Ascending aorta (tissue), 2 donors: ENCODE data around the gene ARL4A. TPM values are rescaled to one million over a fixed set of nuclear protein-coding genes. Genes with fewer than 3 reads are reported as not detected.

Source experiments
- DNase-seq, 2 donors: peaks; one replicate each; pipeline ENCODE4 v3.0.0-alpha.2; 2019; ENCODE audit warnings: low spot score in 2 of 2
- H3K27ac ChIP-seq, 2 donors: fragments of 200-600 bp; sonication (generic); one replicate each; pipeline ENCODE4 v1.5.1; 2016 to 2017; ENCODE audit warnings: mild to moderate bottlenecking in 1 of 2
- H3K27me3 ChIP-seq: fragments of 200-600 bp; sonication (generic); one replicate; pipeline ENCODE4 v1.5.1; 2017
- H3K36me3 ChIP-seq, 2 donors: fragments of 200-600 bp; sonication (generic); one replicate each; pipeline ENCODE4 v1.5.1; 2016
- H3K4me1 ChIP-seq, 2 donors: fragments of 200-600 bp; sonication (generic); one replicate each; pipeline ENCODE4 v1.5.1; 2016 to 2017; ENCODE audit warnings: mild to moderate bottlenecking in 1 of 2
- H3K4me3 ChIP-seq, 2 donors: fragments of 200-600 bp; sonication (generic); one replicate each; pipeline ENCODE4 v1.5.1; 2016 to 2017; ENCODE audit warnings: mild to moderate bottlenecking in 1 of 2
- H3K9me3 ChIP-seq, 2 donors: fragments of 200-600 bp; sonication (generic); one replicate each; pipeline ENCODE4 v1.5.1; 2016
- intact Hi-C: fragments of 100-400 bp; cut with DNase I; formaldehyde crosslinking; loops from one replicate; pipeline ENCODE4 v1.15.1; 2023
- total RNA-seq: library from RNA; depleted of rRNA; stranded (reverse); fragments of >200 nt; gene quantifications from one replicate; pipeline ENCODE4 v1.1.0, GENCODE V29; 2016
- TF ChIP-seq, protein P1 (sequence below), 3 experiments: fragments of 200-600 bp in 2 of 3; fragments of 450-650 bp in 1 of 3; sonication (generic) in 2 of 3; IDR thresholded peaks; one replicate each; pipeline ENCODE4 v1.5.1; 2016 to 2019; ENCODE audit warnings: antibody characterized with exemption in 3 of 3, mild to moderate bottlenecking in 1 of 3, moderate library complexity in 1 of 3

Gene ARL4A
- total RNA-seq, 1 donor from 2014 or later, result 55.5 TPM

DNA sequence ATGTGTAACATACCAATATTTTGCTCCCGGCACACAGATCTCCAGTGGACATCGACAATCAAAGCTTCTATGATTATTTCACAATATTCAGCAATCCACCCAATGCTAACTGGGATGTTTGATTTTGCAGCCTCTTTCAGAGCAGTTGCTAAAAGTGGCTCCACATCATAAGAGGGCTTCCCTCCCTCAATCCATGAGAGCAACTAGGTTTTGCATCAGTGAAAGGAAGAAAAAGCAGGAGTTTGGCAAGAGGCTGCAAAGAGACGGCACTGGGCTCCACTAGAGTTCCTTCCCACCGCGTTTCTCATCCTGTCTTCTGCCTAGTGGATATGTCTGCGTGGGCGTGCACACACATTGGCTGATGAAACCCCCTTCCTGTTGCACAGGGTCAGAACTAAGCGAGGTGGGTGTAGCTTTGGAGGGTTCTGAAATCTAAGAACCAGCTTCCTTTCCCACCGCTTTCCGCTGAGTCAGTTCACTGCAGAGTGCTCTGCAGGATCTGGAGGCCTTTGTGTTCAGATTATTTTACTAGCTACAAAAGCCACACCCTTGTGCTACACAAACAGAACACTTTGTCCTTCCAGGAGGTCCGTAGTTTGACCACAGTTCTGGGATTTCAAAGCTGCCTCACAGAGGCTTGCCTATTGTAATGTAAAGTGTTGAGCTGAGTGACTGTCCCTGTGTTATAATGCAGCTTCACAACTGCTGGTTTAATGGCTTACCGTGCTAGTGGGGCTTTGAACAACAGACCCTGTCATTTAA, 28.1 kb downstream of the ARL4A start:
- intact Hi-C loops, result no loop called here
- Histone ChIP-seq H3K4me3 (peak overlapping the region in 1 of 2 donors; percentile 11), H3K36me3 (no peaks in the 10 kb centered on the region), H3K4me1 (peaks cover 7 to 15% of the 10 kb centered on the region in 2 donors), H3K27me3 (no peaks in the 10 kb centered on the region), H3K27ac (peak overlapping the region; percentile 38 to 62), H3K9me3 (no peaks in the 10 kb centered on the region)
- TF ChIP-seq, protein P1, sequence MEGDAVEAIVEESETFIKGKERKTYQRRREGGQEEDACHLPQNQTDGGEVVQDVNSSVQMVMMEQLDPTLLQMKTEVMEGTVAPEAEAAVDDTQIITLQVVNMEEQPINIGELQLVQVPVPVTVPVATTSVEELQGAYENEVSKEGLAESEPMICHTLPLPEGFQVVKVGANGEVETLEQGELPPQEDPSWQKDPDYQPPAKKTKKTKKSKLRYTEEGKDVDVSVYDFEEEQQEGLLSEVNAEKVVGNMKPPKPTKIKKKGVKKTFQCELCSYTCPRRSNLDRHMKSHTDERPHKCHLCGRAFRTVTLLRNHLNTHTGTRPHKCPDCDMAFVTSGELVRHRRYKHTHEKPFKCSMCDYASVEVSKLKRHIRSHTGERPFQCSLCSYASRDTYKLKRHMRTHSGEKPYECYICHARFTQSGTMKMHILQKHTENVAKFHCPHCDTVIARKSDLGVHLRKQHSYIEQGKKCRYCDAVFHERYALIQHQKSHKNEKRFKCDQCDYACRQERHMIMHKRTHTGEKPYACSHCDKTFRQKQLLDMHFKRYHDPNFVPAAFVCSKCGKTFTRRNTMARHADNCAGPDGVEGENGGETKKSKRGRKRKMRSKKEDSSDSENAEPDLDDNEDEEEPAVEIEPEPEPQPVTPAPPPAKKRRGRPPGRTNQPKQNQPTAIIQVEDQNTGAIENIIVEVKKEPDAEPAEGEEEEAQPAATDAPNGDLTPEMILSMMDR (IDR thresholded peaks at IDR 0.05), result no peak
- DNase-seq, result peak; percentile 18 to 83

DNA sequence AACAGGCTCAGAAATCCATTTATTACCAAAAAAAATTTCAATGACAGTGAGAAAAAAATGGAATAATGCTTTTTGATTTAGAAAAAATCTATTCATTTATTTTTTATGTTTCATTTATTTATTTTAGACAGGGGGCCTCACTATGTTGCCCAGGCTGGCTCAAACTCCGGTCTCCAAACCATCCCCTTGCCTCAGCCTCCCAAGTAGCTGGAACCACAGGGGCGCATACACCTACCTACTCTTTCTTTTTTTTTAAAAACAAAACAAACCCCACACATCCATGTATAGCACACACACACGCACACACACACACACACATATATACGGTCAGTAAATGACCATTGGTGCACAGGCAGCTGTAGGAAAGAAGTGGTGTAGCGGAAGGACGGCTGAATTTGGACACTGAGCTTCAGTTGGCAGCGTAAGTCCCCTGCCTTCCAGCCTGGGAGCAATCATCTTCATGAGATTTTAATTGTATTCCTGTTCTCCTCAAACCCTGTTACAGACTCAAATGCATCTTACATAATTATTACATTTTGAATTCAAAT, 28.8 kb downstream of the ARL4A start:
- no peak for DNase-seq
- H3K27me3 ChIP-seq, result no peaks in the 10 kb centered on the region
- intact Hi-C loops, result no loop called here
- TF ChIP-seq, protein P1 (IDR thresholded peaks at IDR 0.05), result no peak
- no peaks in the 10 kb centered on the region for H3K36me3 ChIP-seq
- H3K9me3 ChIP-seq, result no peaks in the 10 kb centered on the region
- H3K4me1 ChIP-seq, result peaks cover 7 to 15% of the 10 kb centered on the region in 2 donors
- H3K4me3 ChIP-seq, result no peak overlapping the region
- H3K27ac ChIP-seq, result peak overlapping the region; percentile 38 to 62

DNA sequence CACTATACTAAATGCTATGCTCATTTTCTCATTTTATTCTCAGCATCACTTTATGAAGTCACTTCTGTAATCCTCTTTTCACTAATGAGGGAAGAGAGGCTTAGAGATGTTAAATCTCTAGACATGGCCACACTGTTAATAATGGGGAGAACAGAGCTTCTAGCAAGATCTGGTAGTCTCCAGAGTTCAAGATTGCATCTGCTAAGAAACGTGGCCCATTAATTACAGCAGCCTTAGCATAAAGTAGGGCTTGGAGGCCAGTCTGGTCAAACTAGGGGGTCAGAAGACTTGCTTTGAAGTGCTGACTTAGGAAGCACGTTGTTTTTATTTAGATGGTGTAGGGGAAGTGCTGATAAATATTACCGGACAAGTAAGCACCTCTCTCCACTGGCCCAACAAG, 29.3 kb downstream of the ARL4A start:
- Histone ChIP-seq H3K27ac (peak overlapping the region in 1 of 2 donors; percentile 62), H3K4me3 (no peak overlapping the region), H3K36me3 (no peaks in the 10 kb centered on the region), H3K27me3 (no peaks in the 10 kb centered on the region), H3K4me1 (peaks cover 7 to 15% of the 10 kb centered on the region in 2 donors), H3K9me3 (no peaks in the 10 kb centered on the region)
- TF ChIP-seq, protein P1 (IDR thresholded peaks at IDR 0.05), result no peak
- DNase-seq, result no peak
- intact Hi-C loops, result no loop called here

DNA sequence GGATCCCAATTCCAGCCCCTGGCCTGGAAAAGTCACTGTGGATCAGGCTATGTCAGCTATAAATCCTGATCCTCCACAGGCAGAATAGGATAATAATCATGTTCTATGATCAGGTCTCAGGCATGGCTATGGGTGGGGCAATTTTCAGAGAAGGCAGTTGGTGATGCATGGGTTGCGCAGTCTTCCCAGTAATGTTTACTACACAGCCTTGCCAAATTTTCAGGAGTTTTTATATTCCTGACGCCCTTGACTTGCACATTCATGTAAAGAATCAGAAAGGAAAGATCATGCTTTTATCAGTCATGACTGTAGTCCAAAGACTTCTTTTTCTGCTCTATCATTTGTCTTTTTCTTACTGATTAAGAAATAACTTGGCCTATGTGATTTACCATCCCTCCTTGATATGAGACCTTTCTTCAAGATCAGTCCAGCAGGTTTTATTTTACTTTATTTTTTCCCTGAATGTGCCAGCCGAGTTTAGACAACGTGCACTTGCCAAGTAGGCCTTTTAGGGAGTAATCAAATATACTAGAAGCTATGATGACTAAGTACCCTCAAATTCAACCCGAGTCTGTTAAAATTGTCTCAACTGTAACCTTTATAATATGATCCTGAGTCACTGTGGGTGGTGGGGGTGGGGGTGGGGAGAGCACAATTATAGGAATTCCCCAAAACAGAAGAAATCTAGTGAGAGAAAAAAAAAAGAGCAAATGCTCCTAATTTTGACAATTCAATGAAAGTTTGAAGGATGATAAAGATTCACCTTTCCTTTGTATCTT, 31.9 kb downstream of the ARL4A start:
- Histone ChIP-seq H3K27me3 (no peaks in the 10 kb centered on the region), H3K4me3 (no peak overlapping the region), H3K36me3 (no peaks in the 10 kb centered on the region), H3K9me3 (no peaks in the 10 kb centered on the region), H3K4me1 (peaks cover 7 to 15% of the 10 kb centered on the region in 2 donors), H3K27ac (peak overlapping the region; percentile 78 to 82)
- intact Hi-C loops, result loop anchor here (2.0 kb wide), 1 partner anchor 33 kb away; the partner anchor contains the start of gene ARL4A
- DNase-seq, result no peak
- TF ChIP-seq, protein P1 (IDR thresholded peaks at IDR 0.05), result no peak

DNA sequence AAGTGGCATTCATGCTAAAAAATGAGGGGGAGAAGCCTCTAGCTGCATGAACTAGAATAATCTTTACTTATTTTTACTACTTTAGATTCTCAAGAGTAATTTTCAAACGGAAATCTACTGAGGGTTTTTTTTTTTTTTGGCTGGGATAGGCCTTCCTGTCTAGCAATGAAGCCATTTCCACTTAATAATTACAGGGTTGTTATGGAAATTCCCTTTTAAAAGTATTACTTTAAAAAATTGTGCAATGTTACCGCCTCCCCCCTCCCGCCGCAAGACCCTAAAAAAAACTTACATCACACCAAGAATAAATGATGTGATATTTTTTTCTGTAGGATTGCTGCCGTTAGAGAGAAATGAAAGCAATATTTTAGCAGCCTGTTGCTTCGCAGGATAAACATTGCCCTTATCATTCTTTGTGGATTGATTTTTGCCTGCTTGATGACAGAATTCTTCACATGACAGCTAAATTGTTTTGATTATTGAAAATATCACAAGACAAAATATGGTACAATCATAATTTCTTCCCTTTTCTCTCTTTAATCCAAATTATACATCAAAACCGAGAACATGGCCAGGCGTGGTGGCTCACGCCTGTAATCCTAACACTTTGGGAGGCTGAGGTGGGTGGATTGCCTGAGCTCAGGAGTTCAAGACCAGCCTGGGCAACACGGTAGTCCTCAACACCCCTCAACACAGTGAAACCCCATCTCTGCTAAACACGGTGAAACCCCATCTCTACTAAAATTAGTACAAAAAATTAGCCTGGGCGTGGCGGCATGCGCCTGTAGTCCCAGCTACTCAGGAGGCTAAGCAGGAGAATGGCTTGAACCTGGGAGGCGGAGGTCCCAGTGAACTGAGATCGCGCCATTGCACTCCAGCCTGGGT, 32.8 kb downstream of the ARL4A start:
- intact Hi-C loops, result loop anchor here (2.0 kb wide), 1 partner anchor 33 kb away; the partner anchor contains the start of gene ARL4A
- no peaks in the 10 kb centered on the region for H3K9me3 ChIP-seq
- H3K4me1 ChIP-seq, result peaks cover 7 to 15% of the 10 kb centered on the region in 2 donors
- H3K4me3 ChIP-seq, result no peak overlapping the region
- no peaks in the 10 kb centered on the region for H3K27me3 ChIP-seq
- H3K27ac ChIP-seq, result peak overlapping the region; percentile 78 to 82
- DNase-seq, result no peak
- TF ChIP-seq, protein P1 (IDR thresholded peaks at IDR 0.05), result no peak
- H3K36me3 ChIP-seq, result no peaks in the 10 kb centered on the region
